Measurements from ENCODE around the gene TMEM267. TPM values are rescaled to one million over a fixed set of nuclear protein-coding genes. Genes with fewer than 3 reads are reported as not detected.
"Not testable (repeated sequence)": the region's sequence is repeated elsewhere in the genome, so short reads cannot be mapped to it uniquely, and the experiment has no call there.

TMEM267 gene
- total RNA-seq, 1 donor, result 17.4 TPM

DNA sequence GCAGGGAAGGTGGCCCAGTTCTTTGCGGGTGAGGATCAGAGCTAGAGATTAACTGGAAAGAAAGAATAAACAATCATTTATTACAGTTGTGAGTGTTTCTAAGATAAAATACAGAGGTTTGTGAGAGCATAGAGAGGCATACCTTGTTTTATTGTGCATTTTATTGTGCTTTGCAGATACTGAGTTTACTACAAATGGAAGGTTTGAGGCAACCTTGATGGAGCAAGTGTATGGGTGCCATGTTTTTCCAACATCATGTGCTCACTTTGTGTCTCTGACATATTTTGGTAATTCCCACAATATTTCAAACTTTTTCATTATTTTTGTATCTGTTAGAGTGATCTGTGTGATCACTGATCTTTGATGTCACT is 32.0 kb upstream of the TMEM267 start:
- Histone ChIP-seq H4K20me1 (ENCODE audit: insufficient read depth, low read length) (no peaks in the 10 kb centered on the region), H3K4me2 (ENCODE audit: insufficient read depth, low read length) (peak overlapping the region; percentile 95), H3K36me3 (ENCODE audit: insufficient read depth, low read length) (no peaks in the 10 kb centered on the region), H2AFZ (ENCODE audit: low read length) (peak overlapping the region; percentile 90), H3K4me3 (ENCODE audit: insufficient read depth, low read length) (peak overlapping the region; percentile 87), H3K4me1 (ENCODE audit: insufficient read depth, low read length) (peaks cover 19% of the 10 kb centered on the region), H3K27ac (ENCODE audit: low read depth, low read length) (peak overlapping the region; percentile 100), H3K9me3 (ENCODE audit: low read depth, low read length) (no peaks in the 10 kb centered on the region), H3K27me3 (ENCODE audit: insufficient read depth, low read length) (no peaks in the 10 kb centered on the region), H3K79me2 (ENCODE audit: insufficient read depth, low read length) (peaks cover 20% of the 10 kb centered on the region)
- no peak for TF ChIP-seq CTCF (IDR thresholded peaks at IDR 0.05; ENCODE audit: extremely low read depth, low read depth, low read length)
- no peak for DNase-seq (ENCODE audit: insufficient read length, low spot score, missing footprints)

DNA sequence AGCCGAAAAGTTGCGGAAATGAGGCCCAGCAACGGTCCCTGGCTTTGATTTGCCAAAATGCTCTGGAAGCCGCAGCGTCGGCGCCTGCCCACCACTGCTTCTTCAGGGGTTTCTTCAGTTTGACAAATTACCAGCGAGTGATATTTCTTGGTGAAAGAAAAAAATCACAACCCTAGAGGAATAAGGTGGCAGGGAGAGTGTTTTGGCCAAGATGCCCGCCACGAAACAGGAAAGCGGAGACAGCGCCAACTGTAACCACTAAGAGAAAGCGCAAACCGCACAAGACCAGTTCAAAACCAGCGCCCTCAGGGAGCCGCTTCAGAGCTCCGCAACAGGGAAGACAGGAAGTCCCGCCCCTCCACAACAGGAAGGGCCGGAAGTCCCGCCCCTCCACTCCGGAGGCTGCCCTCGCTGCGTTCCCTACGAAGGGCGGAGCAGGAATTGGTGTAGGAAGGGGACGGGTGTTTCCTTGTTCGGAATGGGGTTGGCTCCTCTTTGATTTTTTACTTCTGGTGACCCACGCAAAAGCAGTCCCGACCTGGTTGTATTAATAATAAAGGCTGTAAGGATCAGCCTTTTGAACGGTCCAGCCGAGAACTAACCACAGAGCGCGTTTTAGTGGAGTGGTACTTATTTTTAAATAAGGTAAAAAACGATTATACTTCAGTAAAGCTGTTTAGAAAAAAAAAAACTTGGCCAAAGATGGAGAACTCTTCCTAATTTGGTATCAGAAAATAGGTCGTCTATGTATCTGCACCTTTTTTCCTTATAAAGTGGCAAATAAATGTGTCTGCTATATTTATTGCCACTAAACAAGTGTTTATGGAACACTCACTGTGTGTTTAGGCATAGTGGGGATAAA is 31.4 kb upstream of the TMEM267 start, which contains the start of gene C5orf34:
TSS of gene C5orf34 (minus strand) at position 333 of the 862 bp plus-strand sequence. CDS start 5,809 bp downstream, outside the sequence.
- DNase-seq (ENCODE audit: insufficient read length, low spot score, missing footprints), result peak; percentile 99
- peak within 1 kb of the TSS; percentile 90 for H2AFZ ChIP-seq (ENCODE audit: low read length)
- H3K79me2 ChIP-seq (ENCODE audit: insufficient read depth, low read length), result peaks cover 20% of the 10 kb centered on the region
- H3K36me3 ChIP-seq (ENCODE audit: insufficient read depth, low read length), result no peaks in the 10 kb centered on the region
- no peaks in the 10 kb centered on the region for H4K20me1 ChIP-seq (ENCODE audit: insufficient read depth, low read length)
- peak within 1 kb of the TSS; percentile 95 for H3K4me2 ChIP-seq (ENCODE audit: insufficient read depth, low read length)
- no peaks in the 10 kb centered on the region for H3K9me3 ChIP-seq (ENCODE audit: low read depth, low read length)
- H3K4me3 ChIP-seq (ENCODE audit: insufficient read depth, low read length), result peak within 1 kb of the TSS; percentile 87
- no peak for TF ChIP-seq CTCF (IDR thresholded peaks at IDR 0.05; ENCODE audit: extremely low read depth, low read depth, low read length)
- no peaks in the 10 kb centered on the region for H3K27me3 ChIP-seq (ENCODE audit: insufficient read depth, low read length)
- peak within 1 kb of the TSS; percentile 100 for H3K27ac ChIP-seq (ENCODE audit: low read depth, low read length)
- H3K4me1 ChIP-seq (ENCODE audit: insufficient read depth, low read length), result peaks cover 19% of the 10 kb centered on the region

DNA sequence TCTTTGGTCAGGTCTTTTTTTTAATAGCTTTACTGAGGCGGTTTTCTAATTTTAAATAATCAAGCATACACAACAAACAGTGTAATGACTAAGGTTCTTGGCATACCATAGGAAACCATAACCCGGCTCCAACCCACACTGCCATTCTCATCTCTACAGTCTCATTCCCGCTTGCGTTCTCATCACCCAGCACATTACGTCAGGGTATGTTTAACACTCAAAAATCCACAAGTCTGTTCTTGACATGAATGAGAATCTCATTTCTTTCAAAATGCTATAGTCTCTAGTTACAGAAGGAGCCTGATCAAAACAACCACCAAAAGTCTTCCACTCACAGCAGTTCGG is 30.8 kb upstream of the TMEM267 start:
- Histone ChIP-seq H3K79me2 (ENCODE audit: insufficient read depth, low read length) (peaks cover 20% of the 10 kb centered on the region), H3K4me1 (ENCODE audit: insufficient read depth, low read length) (peaks cover 19% of the 10 kb centered on the region), H3K27me3 (ENCODE audit: insufficient read depth, low read length) (no peaks in the 10 kb centered on the region), H3K4me2 (ENCODE audit: insufficient read depth, low read length) (peak overlapping the region; percentile 95), H3K36me3 (ENCODE audit: insufficient read depth, low read length) (no peaks in the 10 kb centered on the region), H3K9me3 (ENCODE audit: low read depth, low read length) (no peaks in the 10 kb centered on the region), H4K20me1 (ENCODE audit: insufficient read depth, low read length) (no peaks in the 10 kb centered on the region), H3K27ac (ENCODE audit: low read depth, low read length) (peak overlapping the region; percentile 100), H2AFZ (ENCODE audit: low read length) (peak overlapping the region; percentile 88), H3K4me3 (ENCODE audit: insufficient read depth, low read length) (peak overlapping the region; percentile 87)
- no peak for TF ChIP-seq CTCF (IDR thresholded peaks at IDR 0.05; ENCODE audit: extremely low read depth, low read depth, low read length)
- DNase-seq (ENCODE audit: insufficient read length, low spot score, missing footprints), result peak; percentile 94

- no peaks in the 10 kb centered on the region for H3K9me3 ChIP-seq (ENCODE audit: low read depth, low read length)
- H3K27me3 ChIP-seq (ENCODE audit: insufficient read depth, low read length), result no peaks in the 10 kb centered on the region
- peak overlapping the region; percentile 87 for H3K4me3 ChIP-seq (ENCODE audit: insufficient read depth, low read length)
- H2AFZ ChIP-seq (ENCODE audit: low read length), result peak overlapping the region; percentile 88
- peak; percentile 29 for DNase-seq (ENCODE audit: insufficient read length, low spot score, missing footprints)
- peak overlapping the region; percentile 100 for H3K27ac ChIP-seq (ENCODE audit: low read depth, low read length)
- peak overlapping the region; percentile 95 for H3K4me2 ChIP-seq (ENCODE audit: insufficient read depth, low read length)
- peaks cover 19% of the 10 kb centered on the region for H3K4me1 ChIP-seq (ENCODE audit: insufficient read depth, low read length)
- TF ChIP-seq CTCF (IDR thresholded peaks at IDR 0.05; ENCODE audit: extremely low read depth, low read depth, low read length), result no peak
- no peaks in the 10 kb centered on the region for H3K36me3 ChIP-seq (ENCODE audit: insufficient read depth, low read length)
- H4K20me1 ChIP-seq (ENCODE audit: insufficient read depth, low read length), result no peaks in the 10 kb centered on the region
- H3K79me2 ChIP-seq (ENCODE audit: insufficient read depth, low read length), result peaks cover 20% of the 10 kb centered on the region
These were observed 30.4 kb upstream of the TMEM267 start for GRCh38 chr5:43514025-43514424.

DNA sequence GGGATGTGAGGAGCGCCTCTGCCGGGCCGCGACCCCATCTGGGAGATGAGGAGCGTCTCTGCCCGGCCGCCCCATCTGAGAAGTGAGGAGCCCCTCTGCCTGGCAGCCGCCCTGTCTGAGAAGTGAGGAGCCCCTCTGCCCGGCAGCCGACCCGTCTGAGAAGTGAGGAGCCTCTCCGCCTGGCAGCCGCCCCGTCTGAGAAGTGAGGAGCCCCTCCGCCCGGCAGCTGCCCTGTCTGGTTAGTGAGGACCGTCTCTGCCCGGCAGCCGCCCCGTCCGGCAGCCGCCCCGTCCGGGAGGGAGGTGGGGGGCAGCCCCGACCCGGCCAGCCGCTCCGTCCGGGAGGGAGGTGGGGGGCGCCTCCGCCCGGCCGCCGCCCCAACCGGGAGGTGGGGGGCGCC is 27.4 kb upstream of the TMEM267 start:
- not testable (repeated sequence) for H4K20me1 ChIP-seq (ENCODE audit: insufficient read depth, low read length); DNase-seq (ENCODE audit: insufficient read length, low spot score, missing footprints); H3K9me3 ChIP-seq (ENCODE audit: low read depth, low read length); H3K27ac ChIP-seq (ENCODE audit: low read depth, low read length); H3K27me3 ChIP-seq (ENCODE audit: insufficient read depth, low read length); H3K4me2 ChIP-seq (ENCODE audit: insufficient read depth, low read length); H2AFZ ChIP-seq (ENCODE audit: low read length); H3K4me3 ChIP-seq (ENCODE audit: insufficient read depth, low read length); H3K36me3 ChIP-seq (ENCODE audit: insufficient read depth, low read length)
- peaks cover 20% of the 10 kb centered on the region for H3K79me2 ChIP-seq (ENCODE audit: insufficient read depth, low read length)
- peaks cover 19% of the 10 kb centered on the region for H3K4me1 ChIP-seq (ENCODE audit: insufficient read depth, low read length)
